ENCODE measurements around the gene GMPPB.

DNA sequence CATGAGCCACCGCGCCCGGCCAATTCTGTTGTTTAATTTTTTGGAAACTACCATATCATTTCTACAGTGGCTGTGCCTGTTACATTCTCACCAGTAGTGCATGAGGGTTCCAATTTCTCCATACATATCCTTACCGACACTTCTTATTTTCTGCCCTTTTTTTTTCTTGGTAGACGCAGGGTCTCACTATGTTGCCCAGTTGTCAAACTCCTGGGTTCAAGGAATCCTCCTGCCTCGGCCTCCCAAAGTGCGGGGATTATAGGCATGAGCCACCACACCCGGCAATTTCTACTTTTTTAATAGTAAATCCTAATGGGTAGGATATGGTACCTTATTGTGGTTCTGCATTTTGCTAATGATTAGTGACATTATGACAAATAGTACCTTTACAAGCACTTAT is 13.9 kb downstream of the GMPPB start:
- TF ChIP-seq, protein P1, sequence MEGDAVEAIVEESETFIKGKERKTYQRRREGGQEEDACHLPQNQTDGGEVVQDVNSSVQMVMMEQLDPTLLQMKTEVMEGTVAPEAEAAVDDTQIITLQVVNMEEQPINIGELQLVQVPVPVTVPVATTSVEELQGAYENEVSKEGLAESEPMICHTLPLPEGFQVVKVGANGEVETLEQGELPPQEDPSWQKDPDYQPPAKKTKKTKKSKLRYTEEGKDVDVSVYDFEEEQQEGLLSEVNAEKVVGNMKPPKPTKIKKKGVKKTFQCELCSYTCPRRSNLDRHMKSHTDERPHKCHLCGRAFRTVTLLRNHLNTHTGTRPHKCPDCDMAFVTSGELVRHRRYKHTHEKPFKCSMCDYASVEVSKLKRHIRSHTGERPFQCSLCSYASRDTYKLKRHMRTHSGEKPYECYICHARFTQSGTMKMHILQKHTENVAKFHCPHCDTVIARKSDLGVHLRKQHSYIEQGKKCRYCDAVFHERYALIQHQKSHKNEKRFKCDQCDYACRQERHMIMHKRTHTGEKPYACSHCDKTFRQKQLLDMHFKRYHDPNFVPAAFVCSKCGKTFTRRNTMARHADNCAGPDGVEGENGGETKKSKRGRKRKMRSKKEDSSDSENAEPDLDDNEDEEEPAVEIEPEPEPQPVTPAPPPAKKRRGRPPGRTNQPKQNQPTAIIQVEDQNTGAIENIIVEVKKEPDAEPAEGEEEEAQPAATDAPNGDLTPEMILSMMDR (IDR thresholded peaks at IDR 0.05): no peak
- TF ChIP-seq POLR2A (IDR thresholded peaks at IDR 0.05): no peak

All from heart left ventricle (tissue), 13 donors.